DOHH2 (cell line): ENCODE measurements around the gene ANKRD23.

Experiments used
- H3F3A ChIP-seq: fragments of 200-600 bp; sonication (generic), shearing (Covaris generic); 2 replicates; pipeline ENCODE4 v1.6.0; 2016; ENCODE audit warnings: antibody characterized with exemption, mild to moderate bottlenecking; ENCODE audit not compliant: control insufficient read depth, insufficient read depth
- H3K27ac ChIP-seq: fragments of 200-600 bp; sonication (generic); 2 replicates; pipeline ENCODE4 v1.5.1; 2014; ENCODE audit warnings: low read depth, mild to moderate bottlenecking, low read length, moderate library complexity
- H3K27me3 ChIP-seq: fragments of 200-600 bp; sonication (generic); 2 replicates; pipeline ENCODE4 v1.6.1; 2014; ENCODE audit warnings: mild to moderate bottlenecking, low read length, mixed read lengths; ENCODE audit not compliant: control insufficient read depth
- H3K36me3 ChIP-seq: fragments of 200-600 bp; sonication (generic); 2 replicates; pipeline ENCODE4 v1.6.1; 2014; ENCODE audit warnings: mild to moderate bottlenecking, low read length, moderate library complexity, mixed read lengths; ENCODE audit not compliant: control insufficient read depth
- H3K4me1 ChIP-seq: fragments of 200-600 bp; sonication (generic); 2 replicates; pipeline ENCODE4 v1.6.1; 2014; ENCODE audit warnings: mild to moderate bottlenecking, low read length, mixed read lengths; ENCODE audit not compliant: control insufficient read depth
- H3K4me2 ChIP-seq: fragments of 200-600 bp; sonication (generic); 2 replicates; pipeline ENCODE4 v1.6.0; 2014; ENCODE audit warnings: mild to moderate bottlenecking, low read length, moderate library complexity
- H3K4me3 ChIP-seq: fragments of 200-600 bp; sonication (generic); 2 replicates; pipeline ENCODE4 v1.5.1; 2014; ENCODE audit warnings: mild to moderate bottlenecking, low read length, mixed read lengths
- H3K79me2 ChIP-seq: fragments of 200-600 bp; sonication (generic); 2 replicates; pipeline ENCODE4 v1.6.1; 2014; ENCODE audit warnings: mild to moderate bottlenecking, low read length, mixed read lengths; ENCODE audit not compliant: control insufficient read depth
- H3K9me2 ChIP-seq: fragments of 200-600 bp; sonication (generic); replicated peaks from 2 replicates; pipeline ENCODE4 v1.6.1; 2014; ENCODE audit warnings: mild to moderate bottlenecking, low read length, mixed read lengths; ENCODE audit not compliant: control insufficient read depth
- H3K9me3 ChIP-seq: fragments of 200-600 bp; sonication (generic); 2 replicates; pipeline ENCODE4 v1.6.1; 2014; ENCODE audit warnings: antibody characterized with exemption, low read length, mixed read lengths; ENCODE audit not compliant: control insufficient read depth, insufficient read depth
- H4K20me1 ChIP-seq: fragments of 200-600 bp; sonication (generic); 2 replicates; pipeline ENCODE4 v1.6.0; 2014; ENCODE audit warnings: low read depth, mild to moderate bottlenecking, antibody characterized with exemption, low read length, moderate library complexity; ENCODE audit not compliant: control insufficient read depth, insufficient read depth
- EZH2phosphoT487 ChIP-seq: fragments of 200-600 bp; sonication (generic); IDR thresholded peaks from 2 replicates; pipeline ENCODE4 v1.6.1; 2017; ENCODE audit warnings: borderline replicate concordance, mild to moderate bottlenecking, antibody characterized with exemption, low read length, moderate library complexity, mixed read lengths
- TF ChIP-seq, protein P1 (sequence below): fragments of 200-600 bp; sonication (generic); IDR thresholded peaks from one replicate; pipeline ENCODE4 v1.5.1; 2014; ENCODE audit warnings: antibody characterized with exemption, mild to moderate bottlenecking, low read depth, low read length; ENCODE audit not compliant: poor library complexity, severe bottlenecking

The ANKRD23 gene

DNA sequence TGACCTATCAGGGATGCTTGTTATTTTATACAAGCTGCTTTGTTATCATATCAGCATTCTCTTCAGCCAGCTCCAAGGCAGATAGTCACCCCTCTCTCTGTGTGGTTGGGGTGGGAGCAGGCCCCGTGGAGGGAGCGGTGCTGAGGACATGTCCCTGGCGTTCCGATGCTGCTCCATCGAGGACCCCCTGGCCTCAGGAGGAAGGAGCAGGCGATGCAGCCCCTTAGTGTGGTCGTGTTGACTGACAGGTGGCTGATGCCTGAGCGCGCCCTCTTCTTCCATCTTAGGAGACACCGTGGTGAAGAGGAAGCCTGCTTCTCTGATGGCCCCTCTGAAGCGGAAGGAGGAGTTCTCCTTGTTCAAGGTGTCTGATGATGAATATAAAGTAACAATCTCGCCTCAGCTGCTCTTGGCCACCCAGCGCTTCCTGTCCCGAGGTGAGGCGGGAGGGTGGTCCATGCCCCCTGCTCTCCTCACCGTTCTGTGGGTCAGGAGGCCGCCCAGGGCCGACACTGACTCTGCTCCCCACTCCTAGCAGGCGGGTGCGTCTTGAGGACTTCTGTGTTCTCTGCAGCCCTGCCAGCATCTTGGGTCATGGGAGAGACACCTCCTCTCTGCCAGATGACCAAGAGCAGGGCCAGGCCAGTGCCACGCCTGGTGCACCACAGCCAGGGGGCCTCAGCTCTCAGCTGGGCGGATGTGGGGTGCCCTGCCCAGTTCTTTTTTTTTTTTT, 17.1 kb downstream of the ANKRD23 start:
- Histone ChIP-seq H3K27me3 (no peaks in the 10 kb centered on the region), H4K20me1 (0 out of 2 replicates have a peak, but pooled peaks cover 2% of the 10 kb centered on the region), H3K4me1 (no peaks in the 10 kb centered on the region), H3K36me3 (peaks cover 69% of the 10 kb centered on the region), H3K9me3 (no peaks in the 10 kb centered on the region), H3K27ac (no peak overlapping the region), H3F3A (no peaks in the 10 kb centered on the region), H3K79me2 (peaks cover 31% of the 10 kb centered on the region), H3K4me2 (no peak overlapping the region), H3K9me2 (no peaks in the 10 kb centered on the region), H3K4me3 (no peak overlapping the region)
- TF ChIP-seq, protein P1, sequence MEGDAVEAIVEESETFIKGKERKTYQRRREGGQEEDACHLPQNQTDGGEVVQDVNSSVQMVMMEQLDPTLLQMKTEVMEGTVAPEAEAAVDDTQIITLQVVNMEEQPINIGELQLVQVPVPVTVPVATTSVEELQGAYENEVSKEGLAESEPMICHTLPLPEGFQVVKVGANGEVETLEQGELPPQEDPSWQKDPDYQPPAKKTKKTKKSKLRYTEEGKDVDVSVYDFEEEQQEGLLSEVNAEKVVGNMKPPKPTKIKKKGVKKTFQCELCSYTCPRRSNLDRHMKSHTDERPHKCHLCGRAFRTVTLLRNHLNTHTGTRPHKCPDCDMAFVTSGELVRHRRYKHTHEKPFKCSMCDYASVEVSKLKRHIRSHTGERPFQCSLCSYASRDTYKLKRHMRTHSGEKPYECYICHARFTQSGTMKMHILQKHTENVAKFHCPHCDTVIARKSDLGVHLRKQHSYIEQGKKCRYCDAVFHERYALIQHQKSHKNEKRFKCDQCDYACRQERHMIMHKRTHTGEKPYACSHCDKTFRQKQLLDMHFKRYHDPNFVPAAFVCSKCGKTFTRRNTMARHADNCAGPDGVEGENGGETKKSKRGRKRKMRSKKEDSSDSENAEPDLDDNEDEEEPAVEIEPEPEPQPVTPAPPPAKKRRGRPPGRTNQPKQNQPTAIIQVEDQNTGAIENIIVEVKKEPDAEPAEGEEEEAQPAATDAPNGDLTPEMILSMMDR, result no peak
- no peak for TF ChIP-seq EZH2phosphoT487

DNA sequence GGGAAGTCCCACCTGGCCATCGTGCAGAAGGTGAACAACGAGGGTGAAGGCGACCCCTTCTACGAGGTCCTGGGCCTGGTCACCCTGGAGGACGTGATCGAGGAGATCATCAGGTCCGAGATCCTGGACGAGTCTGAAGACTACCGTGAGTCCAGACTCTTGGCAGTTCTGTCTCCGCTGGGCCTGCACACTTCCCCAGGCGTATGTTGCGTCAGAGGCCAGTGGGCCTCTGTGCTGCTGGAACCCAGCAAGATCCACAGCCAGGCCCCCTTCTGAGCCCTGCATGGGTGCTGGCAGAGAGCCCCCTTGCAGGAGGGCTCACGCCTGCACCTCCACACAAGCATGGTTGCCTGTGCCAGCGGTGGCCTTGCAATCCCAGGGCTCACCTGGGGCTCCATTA, 18.8 kb downstream of the ANKRD23 start:
- Histone ChIP-seq H3K9me2 (no peaks in the 10 kb centered on the region), H3K79me2 (peaks cover 48% of the 10 kb centered on the region), H3K9me3 (no peaks in the 10 kb centered on the region), H3K36me3 (peaks cover 68% of the 10 kb centered on the region), H3K27ac (no peak overlapping the region), H3K27me3 (no peaks in the 10 kb centered on the region), H3K4me3 (no peak overlapping the region), H3K4me2 (no peak overlapping the region), H3F3A (no peaks in the 10 kb centered on the region), H4K20me1 (peaks cover 10% of the 10 kb centered on the region; the same call in 1 of the 2 replicates), H3K4me1 (peaks cover 12% of the 10 kb centered on the region)
- no peak for TF ChIP-seq EZH2phosphoT487
- TF ChIP-seq, protein P1, result no peak

DNA sequence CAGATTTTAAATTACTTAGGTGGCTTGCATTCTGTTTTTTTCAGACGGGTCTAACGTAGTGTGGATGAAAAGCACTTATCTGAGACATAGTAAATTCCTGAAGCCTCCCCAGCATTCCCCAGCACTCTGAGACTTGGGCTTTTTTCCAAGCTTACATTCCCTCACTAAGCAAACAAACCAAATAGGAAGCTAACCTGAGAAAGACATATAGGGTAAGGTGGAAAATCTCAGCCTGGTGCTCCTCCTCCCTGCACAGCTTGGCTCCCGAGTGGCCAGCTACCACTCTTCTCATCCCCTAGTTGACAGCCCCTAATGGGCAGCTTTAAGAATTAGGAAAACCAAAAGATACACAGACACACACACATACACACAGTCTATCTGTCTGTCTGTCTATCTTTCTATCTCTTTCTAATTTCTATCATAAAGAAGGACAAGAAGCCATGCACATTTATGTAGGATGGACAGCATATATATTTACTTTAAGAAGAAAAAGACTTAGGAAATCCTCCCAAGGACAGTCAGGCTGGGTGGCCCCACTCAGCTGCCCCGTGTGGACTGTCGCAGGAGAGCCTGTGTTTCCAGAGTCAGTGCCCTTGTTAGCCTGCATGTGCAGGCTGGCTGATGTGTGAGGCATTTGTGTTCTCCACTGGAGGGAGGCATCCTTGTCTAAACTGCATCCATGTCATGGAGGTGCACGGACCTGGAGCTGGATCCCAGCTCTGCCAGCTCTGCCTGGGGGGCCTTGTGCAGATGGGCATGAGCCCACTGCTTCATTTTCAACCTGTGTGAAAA, 19.5 kb downstream of the ANKRD23 start:
- Histone ChIP-seq H4K20me1 (peaks cover 14% of the 10 kb centered on the region; the same call in 1 of the 2 replicates), H3K27me3 (no peaks in the 10 kb centered on the region), H3K9me2 (no peaks in the 10 kb centered on the region), H3K9me3 (no peaks in the 10 kb centered on the region), H3K4me3 (no peak overlapping the region), H3F3A (no peaks in the 10 kb centered on the region), H3K4me2 (no peak overlapping the region), H3K36me3 (peaks cover 68% of the 10 kb centered on the region), H3K79me2 (peaks cover 56% of the 10 kb centered on the region), H3K27ac (no peak overlapping the region), H3K4me1 (peaks cover 18% of the 10 kb centered on the region)
- TF ChIP-seq, protein P1, result no peak
- TF ChIP-seq EZH2phosphoT487, result no peak
